Uterine smooth muscle cell (primary cell): ENCODE measurements around the gene ILF2. TPM values are rescaled to one million over a fixed set of nuclear protein-coding genes. Genes with fewer than 3 reads are reported as not detected.

Experiments
- total RNA-seq: library from RNA; depleted of rRNA; stranded (reverse); fragments of >200 nt; gene quantifications from 2 replicates; pipeline ENCODE4 v1.2.3, GENCODE V29; 2014

The ILF2 gene
- total RNA-seq, result 201 and 320 TPM in 2 replicates

GRCh38 chr1:153670859-153671627, at the start of gene ILF2:
Gene ILF2 (minus strand): TSS chr1:153670993. CDS start chr1:153670922, 71 bp downstream.

GRCh38 chr1:153678519-153679336, 7.9 kb upstream of the ILF2 start, which contains the start of gene NPR1:
Gene NPR1 (plus strand): TSS chr1:153678688. CDS start chr1:153679109, 421 bp downstream.

GRCh38 chr1:153658400-153659174, 12.2 kb downstream of the ILF2 start, which contains the start of gene SNAPIN:
Gene SNAPIN (plus strand): TSS chr1:153658703. CDS start chr1:153658744, 41 bp downstream.

GRCh38 chr1:153633754-153634665, 36.8 kb downstream of the ILF2 start, which contains the start of gene CHTOP:
Gene CHTOP (plus strand): TSS chr1:153634066. CDS start chr1:153636589, 2,523 bp downstream.

GRCh38 chr1:153627715-153628626, 42.8 kb downstream of the ILF2 start, which contains the start of gene S100A1:
Gene S100A1 (plus strand): TSS chr1:153628434. CDS start chr1:153630522, 2,088 bp downstream.

GRCh38 chr1:153626904-153627714, 43.7 kb downstream of the ILF2 start, which contains the start of gene S100A13:
Gene S100A13 (minus strand): TSS chr1:153627505. CDS start chr1:153626472, 1,033 bp downstream.

GRCh38 chr1:153616144-153616916, 54.5 kb downstream of the ILF2 start, which contains the start of gene S100A14:
Gene S100A14 (minus strand): TSS chr1:153616325. CDS start chr1:153615858, 467 bp downstream.

GRCh38 chr1:153612755-153613331, 58.0 kb downstream of the ILF2 start, which contains the start of gene S100A16:
Gene S100A16 (minus strand): TSS chr1:153613137. CDS start chr1:153608151, 4,986 bp downstream.

Other genes starting within 250 kb of the ILF2 start
- not detected in 2 replicates for gene S100A7, start 210.3 kb downstream of the ILF2 start, total RNA-seq
- gene S100A6, start 135.0 kb downstream of the ILF2 start, total RNA-seq, result 1,072 and 1,519 TPM in 2 replicates
- gene S100A5, start 130.1 kb downstream of the ILF2 start, total RNA-seq, result 0.66 TPM in 1 of 2 replicates, not detected in the other
- gene S100A4, start 125.2 kb downstream of the ILF2 start, total RNA-seq, result 31.4 and 82.6 TPM in 2 replicates
- gene S100A3, start 121.7 kb downstream of the ILF2 start, total RNA-seq, result 2.2 and 3.3 TPM in 2 replicates
- gene S100A2, start 105.1 kb downstream of the ILF2 start, total RNA-seq, result 1.00 and 2.4 TPM in 2 replicates
- 242 and 566 TPM in 2 replicates for gene S100A16, start 57.9 kb downstream of the ILF2 start, total RNA-seq
- 0.22 TPM in 1 of 2 replicates, not detected in the other for gene S100A14, start 54.7 kb downstream of the ILF2 start, total RNA-seq
- gene S100A13, start 43.5 kb downstream of the ILF2 start, total RNA-seq, result 152 and 193 TPM in 2 replicates
- not detected in 2 replicates for gene S100A1, start 42.6 kb downstream of the ILF2 start, total RNA-seq
- 33.6 and 34.3 TPM in 2 replicates for gene CHTOP, start 36.9 kb downstream of the ILF2 start, total RNA-seq
- 58.0 and 58.9 TPM in 2 replicates for gene SNAPIN, start 12.3 kb downstream of the ILF2 start, total RNA-seq
- gene NPR1, start 7.7 kb upstream of the ILF2 start, total RNA-seq, result 1.1 and 4.1 TPM in 2 replicates
- gene INTS3, start 57.1 kb upstream of the ILF2 start, total RNA-seq, result 35.7 and 43.2 TPM in 2 replicates
- gene SLC27A3, start 104.4 kb upstream of the ILF2 start, total RNA-seq, result 6.6 and 13.0 TPM in 2 replicates